HFF-Myc (cell line): ENCODE measurements around the gene TRAF2.

Experiments
- DNase-seq: peaks from one replicate; pipeline ENCODE4 v3.0.0-alpha.2; 2011; ENCODE audit warnings: low read depth; ENCODE audit errors: extremely low read depth
- H3K4me3 ChIP-seq: replicated peaks from 2 replicates; pipeline ENCODE4 v1.5.1; 2011; ENCODE audit warnings: low read depth, mild to moderate bottlenecking, control low read depth, low read length
- CTCF ChIP-seq: IDR thresholded peaks from 2 replicates; pipeline ENCODE4 v1.5.1; 2012; ENCODE audit warnings: mild to moderate bottlenecking, low read depth, low read length, control low read depth; ENCODE audit errors: missing control alignments

Gene TRAF2

GRCh38 chr9:136935651-136936050 lies 49.3 kb downstream of the TRAF2 start:
- no peak overlapping the region for H3K4me3 ChIP-seq
- TF ChIP-seq CTCF: no peak
- DNase-seq: no peak

- no peak for DNase-seq
- no peak overlapping the region for H3K4me3 ChIP-seq
- no peak for TF ChIP-seq CTCF
Observed at GRCh38 chr9:136936645-136937170, 50.4 kb downstream of the TRAF2 start.

GRCh38 chr9:136937186-136938001 lies 51.1 kb downstream of the TRAF2 start:
- no peak overlapping the region for H3K4me3 ChIP-seq
- TF ChIP-seq CTCF: no peak
- no peak for DNase-seq

- no peak for TF ChIP-seq CTCF
- H3K4me3 ChIP-seq: no peak overlapping the region
- no peak for DNase-seq
Observed at GRCh38 chr9:136939431-136939995, 53.2 kb downstream of the TRAF2 start.

GRCh38 chr9:136939996-136940525 lies 53.7 kb downstream of the TRAF2 start:
- TF ChIP-seq CTCF: no peak
- no peak for DNase-seq
- H3K4me3 ChIP-seq: no peak overlapping the region

- no peak for TF ChIP-seq CTCF
- DNase-seq: no peak
- no peak overlapping the region for H3K4me3 ChIP-seq
Observed at GRCh38 chr9:136940526-136941230, 54.4 kb downstream of the TRAF2 start.
